Neural cell (in vitro differentiated cells): ENCODE data around the gene CRTC3. TPM values are rescaled to one million over a fixed set of nuclear protein-coding genes. Genes with fewer than 3 reads are reported as not detected.

Experiments
- H2AFZ ChIP-seq: fragments of 200-600, 300-800 bp; sonication (generic), shearing (Covaris generic); 2 replicates; pipeline ENCODE4 v1.6.0; 2014; ENCODE audit warnings: low read depth, mild to moderate bottlenecking, antibody characterized with exemption, low read length, moderate library complexity
- H3F3A ChIP-seq: fragments of 200-600 bp; shearing (Covaris generic); 2 replicates; pipeline ENCODE4 v1.6.1; 2016; ENCODE audit warnings: mild to moderate bottlenecking, moderate library complexity, mixed read lengths, antibody characterized with exemption, low read length; ENCODE audit not compliant: insufficient read depth, poor library complexity, severe bottlenecking
- H3K27ac ChIP-seq: fragments of 200-600, 300-800 bp; sonication (generic), shearing (Covaris generic); 2 replicates; pipeline ENCODE4 v1.5.1; 2014; ENCODE audit warnings: mild to moderate bottlenecking, low read length, moderate library complexity
- H3K27me3 ChIP-seq: fragments of 300-800, 200-600 bp; sonication (generic), shearing (Covaris generic); 2 replicates; pipeline ENCODE4 v1.6.0; 2014; ENCODE audit warnings: mild to moderate bottlenecking, low read depth, low read length, moderate library complexity; ENCODE audit not compliant: insufficient read depth
- H3K36me3 ChIP-seq: fragments of 300-800, 200-600 bp; sonication (generic), shearing (Covaris generic); 2 replicates; pipeline ENCODE4 v1.5.1; 2014; ENCODE audit warnings: mild to moderate bottlenecking, antibody characterized with exemption, low read length, moderate library complexity; ENCODE audit not compliant: insufficient read depth
- H3K4me2 ChIP-seq: fragments of 300-800, 200-600 bp; sonication (generic), shearing (Covaris generic); 2 replicates; pipeline ENCODE4 v1.6.0; 2014; ENCODE audit warnings: mild to moderate bottlenecking, low read length
- H3K4me3 ChIP-seq: fragments of 300-800, 200-600 bp; sonication (generic), shearing (Covaris generic); 2 replicates; pipeline ENCODE4 v1.5.1; 2014; ENCODE audit warnings: mild to moderate bottlenecking, low read length, moderate library complexity
- H3K79me2 ChIP-seq: fragments of 200-600 bp; shearing (Covaris generic); replicated peaks from 2 replicates; pipeline ENCODE4 v1.6.0; 2014; ENCODE audit warnings: mild to moderate bottlenecking, low read length, moderate library complexity; ENCODE audit not compliant: insufficient read depth
- H3K9ac ChIP-seq: fragments of 300-800, 200-600 bp; sonication (generic), shearing (Covaris generic); 2 replicates; pipeline ENCODE4 v1.6.1; 2016; ENCODE audit warnings: mild to moderate bottlenecking, low read length, mixed read lengths
- H3K9me2 ChIP-seq: fragments of 200-600 bp; shearing (Covaris generic); 2 replicates; pipeline ENCODE4 v1.6.1; 2016; ENCODE audit warnings: mild to moderate bottlenecking, low read length, mixed read lengths; ENCODE audit not compliant: insufficient read depth
- H3K9me3 ChIP-seq: fragments of 200-600, 300-800 bp; sonication (generic), shearing (Covaris generic); 2 replicates; pipeline ENCODE4 v1.6.1; 2016; ENCODE audit warnings: mild to moderate bottlenecking, mixed run types, low read length, moderate library complexity, mixed read lengths
- H4K20me1 ChIP-seq: fragments of 200-600 bp; shearing (Covaris generic); 2 replicates; pipeline ENCODE4 v1.6.1; 2016; ENCODE audit warnings: mild to moderate bottlenecking, mixed run types; ENCODE audit not compliant: insufficient read depth
- EP300 ChIP-seq: fragments of 450-650 bp; conservative IDR thresholded peaks from 2 replicates; pipeline ENCODE4 v1.6.1; 2014; ENCODE audit warnings: antibody characterized with exemption, mild to moderate bottlenecking, moderate library complexity; ENCODE audit not compliant: poor library complexity, severe bottlenecking
- EZH2 ChIP-seq: fragments of 200-600, 300-800 bp; shearing (Covaris generic), sonication (generic); IDR thresholded peaks from 2 replicates; pipeline ENCODE4 v1.6.1; 2014; ENCODE audit warnings: antibody characterized with exemption, low read length, borderline replicate concordance, mild to moderate bottlenecking; ENCODE audit not compliant: insufficient read depth, poor library complexity, severe bottlenecking
- MXI1 ChIP-seq: fragments of 450-650 bp; conservative IDR thresholded peaks from 2 replicates; pipeline ENCODE4 v1.6.1; 2014; ENCODE audit warnings: antibody characterized with exemption, mild to moderate bottlenecking; ENCODE audit not compliant: poor library complexity, severe bottlenecking
- POLR2AphosphoS5 ChIP-seq: IDR thresholded peaks from 2 replicates; pipeline ENCODE4 v1.6.1; 2012
- RAD21 ChIP-seq: fragments of 450-650 bp; conservative IDR thresholded peaks from 2 replicates; pipeline ENCODE4 v1.6.1; 2014; ENCODE audit warnings: antibody characterized with exemption, mild to moderate bottlenecking, moderate library complexity
- SMC3 ChIP-seq: fragments of 450-650 bp; conservative IDR thresholded peaks from 2 replicates; pipeline ENCODE4 v1.6.1; 2014; ENCODE audit warnings: antibody characterized with exemption, mild to moderate bottlenecking, moderate library complexity; ENCODE audit not compliant: poor library complexity
- TAF1 ChIP-seq: IDR thresholded peaks from 2 replicates; pipeline ENCODE4 v1.6.1; 2012; ENCODE audit warnings: low read depth
- polyA plus RNA-seq: library from polyadenylated mRNA; depleted of rRNA; stranded (reverse); fragments of >200 nt; gene quantifications from 2 replicates; pipeline ENCODE4 v1.2.3, GENCODE V29; 2014
- TF ChIP-seq, protein P1 (sequence below): fragments of 450-650 bp; IDR thresholded peaks from 2 replicates; pipeline ENCODE4 v1.5.1; 2014; ENCODE audit warnings: antibody characterized with exemption, mild to moderate bottlenecking, moderate library complexity; ENCODE audit not compliant: poor library complexity, severe bottlenecking
- TF ChIP-seq, protein P2 (sequence below): IDR thresholded peaks from 2 replicates; pipeline ENCODE4 v1.6.1; 2012; ENCODE audit warnings: borderline replicate concordance

Gene CRTC3
- polyA plus RNA-seq, 1 donor from 2014 or later = 5.5 TPM

DNA sequence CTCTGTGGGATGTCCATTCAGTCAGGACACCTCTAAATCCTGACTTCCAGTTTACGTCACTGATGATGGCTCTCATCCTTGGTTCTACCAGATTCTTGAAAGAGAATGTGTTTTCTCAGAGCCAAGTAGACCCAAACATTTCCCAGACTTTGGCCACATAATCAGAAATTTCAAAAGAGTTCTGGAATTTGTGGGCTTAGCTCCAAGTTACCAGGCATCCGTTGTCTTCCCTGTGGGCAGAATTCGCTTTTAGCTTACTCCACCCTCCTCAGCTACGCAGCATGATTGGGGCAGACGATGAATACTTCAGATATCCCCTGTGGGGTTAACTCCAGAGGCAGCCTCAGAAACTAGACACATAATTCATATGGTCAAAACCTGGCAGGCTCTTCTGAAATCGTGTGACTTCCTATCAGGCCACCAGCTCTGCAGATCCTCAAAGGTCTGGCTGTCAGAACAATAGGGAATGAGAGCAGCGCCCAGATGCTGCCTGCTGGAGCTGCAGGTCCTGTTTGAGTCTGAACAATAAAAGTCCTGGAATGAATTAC, 30.6 kb downstream of the CRTC3 start:
- H2AFZ ChIP-seq = no peak overlapping the region
- H4K20me1 ChIP-seq = no peaks in the 10 kb centered on the region
- H3F3A ChIP-seq = no peaks in the 10 kb centered on the region
- no peak overlapping the region for H3K27ac ChIP-seq
- no peaks in the 10 kb centered on the region for H3K9me2 ChIP-seq
- no peak overlapping the region for H3K4me3 ChIP-seq
- no peak overlapping the region for H3K4me2 ChIP-seq
- H3K79me2 ChIP-seq = no peaks in the 10 kb centered on the region
- no peaks in the 10 kb centered on the region for H3K36me3 ChIP-seq
- H3K9me3 ChIP-seq = no peaks in the 10 kb centered on the region
- H3K27me3 ChIP-seq = no peaks in the 10 kb centered on the region
- TF ChIP-seq, protein P1, sequence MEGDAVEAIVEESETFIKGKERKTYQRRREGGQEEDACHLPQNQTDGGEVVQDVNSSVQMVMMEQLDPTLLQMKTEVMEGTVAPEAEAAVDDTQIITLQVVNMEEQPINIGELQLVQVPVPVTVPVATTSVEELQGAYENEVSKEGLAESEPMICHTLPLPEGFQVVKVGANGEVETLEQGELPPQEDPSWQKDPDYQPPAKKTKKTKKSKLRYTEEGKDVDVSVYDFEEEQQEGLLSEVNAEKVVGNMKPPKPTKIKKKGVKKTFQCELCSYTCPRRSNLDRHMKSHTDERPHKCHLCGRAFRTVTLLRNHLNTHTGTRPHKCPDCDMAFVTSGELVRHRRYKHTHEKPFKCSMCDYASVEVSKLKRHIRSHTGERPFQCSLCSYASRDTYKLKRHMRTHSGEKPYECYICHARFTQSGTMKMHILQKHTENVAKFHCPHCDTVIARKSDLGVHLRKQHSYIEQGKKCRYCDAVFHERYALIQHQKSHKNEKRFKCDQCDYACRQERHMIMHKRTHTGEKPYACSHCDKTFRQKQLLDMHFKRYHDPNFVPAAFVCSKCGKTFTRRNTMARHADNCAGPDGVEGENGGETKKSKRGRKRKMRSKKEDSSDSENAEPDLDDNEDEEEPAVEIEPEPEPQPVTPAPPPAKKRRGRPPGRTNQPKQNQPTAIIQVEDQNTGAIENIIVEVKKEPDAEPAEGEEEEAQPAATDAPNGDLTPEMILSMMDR = no peak
- TF ChIP-seq SMC3 (no peak), MXI1 (no peak), POLR2AphosphoS5 (no peak), TAF1 (no peak), RAD21 (no peak), EZH2 (no peak), EP300 (no peak)
- TF ChIP-seq, protein P2, sequence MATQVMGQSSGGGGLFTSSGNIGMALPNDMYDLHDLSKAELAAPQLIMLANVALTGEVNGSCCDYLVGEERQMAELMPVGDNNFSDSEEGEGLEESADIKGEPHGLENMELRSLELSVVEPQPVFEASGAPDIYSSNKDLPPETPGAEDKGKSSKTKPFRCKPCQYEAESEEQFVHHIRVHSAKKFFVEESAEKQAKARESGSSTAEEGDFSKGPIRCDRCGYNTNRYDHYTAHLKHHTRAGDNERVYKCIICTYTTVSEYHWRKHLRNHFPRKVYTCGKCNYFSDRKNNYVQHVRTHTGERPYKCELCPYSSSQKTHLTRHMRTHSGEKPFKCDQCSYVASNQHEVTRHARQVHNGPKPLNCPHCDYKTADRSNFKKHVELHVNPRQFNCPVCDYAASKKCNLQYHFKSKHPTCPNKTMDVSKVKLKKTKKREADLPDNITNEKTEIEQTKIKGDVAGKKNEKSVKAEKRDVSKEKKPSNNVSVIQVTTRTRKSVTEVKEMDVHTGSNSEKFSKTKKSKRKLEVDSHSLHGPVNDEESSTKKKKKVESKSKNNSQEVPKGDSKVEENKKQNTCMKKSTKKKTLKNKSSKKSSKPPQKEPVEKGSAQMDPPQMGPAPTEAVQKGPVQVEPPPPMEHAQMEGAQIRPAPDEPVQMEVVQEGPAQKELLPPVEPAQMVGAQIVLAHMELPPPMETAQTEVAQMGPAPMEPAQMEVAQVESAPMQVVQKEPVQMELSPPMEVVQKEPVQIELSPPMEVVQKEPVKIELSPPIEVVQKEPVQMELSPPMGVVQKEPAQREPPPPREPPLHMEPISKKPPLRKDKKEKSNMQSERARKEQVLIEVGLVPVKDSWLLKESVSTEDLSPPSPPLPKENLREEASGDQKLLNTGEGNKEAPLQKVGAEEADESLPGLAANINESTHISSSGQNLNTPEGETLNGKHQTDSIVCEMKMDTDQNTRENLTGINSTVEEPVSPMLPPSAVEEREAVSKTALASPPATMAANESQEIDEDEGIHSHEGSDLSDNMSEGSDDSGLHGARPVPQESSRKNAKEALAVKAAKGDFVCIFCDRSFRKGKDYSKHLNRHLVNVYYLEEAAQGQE = no peak
- no peak overlapping the region for H3K9ac ChIP-seq

DNA sequence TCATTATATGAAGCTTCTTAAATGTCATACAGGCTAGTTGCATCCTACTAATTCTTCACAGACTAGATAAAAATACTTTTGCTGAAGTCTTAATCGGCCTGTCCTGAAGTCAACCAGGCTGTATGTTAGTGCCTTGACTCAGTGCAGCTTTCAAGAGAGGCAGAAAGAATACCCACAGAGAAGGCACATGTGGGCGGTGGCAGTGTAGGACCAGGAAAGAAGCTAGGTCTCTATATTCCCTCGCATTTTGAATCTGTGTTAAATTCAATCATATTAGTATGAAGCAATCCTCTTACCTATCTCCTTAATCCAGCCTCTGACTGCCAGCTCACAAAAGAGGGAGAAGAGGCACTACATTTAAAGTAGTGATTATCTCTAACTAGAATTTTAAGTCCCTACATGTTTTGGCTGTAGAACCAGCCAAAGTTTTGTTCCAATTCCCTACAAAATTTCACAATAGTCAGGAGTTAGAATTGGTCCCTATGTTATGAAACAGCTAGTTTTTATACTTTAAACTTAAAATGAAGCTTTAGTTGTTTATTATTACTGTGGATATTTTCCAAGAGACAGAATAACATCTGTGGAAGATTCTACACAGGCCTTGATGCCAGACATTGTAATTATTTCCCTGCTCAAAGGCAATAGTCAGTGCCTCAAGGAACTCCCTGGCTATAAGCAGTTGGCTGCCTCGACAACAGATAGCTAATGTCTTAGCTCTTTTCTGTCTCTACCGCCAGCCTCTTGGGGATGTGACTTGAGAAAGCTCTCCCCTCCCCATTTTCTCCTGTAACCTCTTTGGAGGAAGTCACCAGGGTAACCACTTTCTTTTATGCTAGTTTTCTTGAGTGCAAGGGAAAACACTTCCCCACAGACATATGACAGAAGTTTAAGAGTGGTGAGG, 31.9 kb downstream of the CRTC3 start:
- H3K27ac ChIP-seq = no peak overlapping the region
- no peak overlapping the region for H3K9ac ChIP-seq
- no peaks in the 10 kb centered on the region for H3K27me3 ChIP-seq

More for the DNA sequence above, 31.9 kb downstream of the CRTC3 start:
- no peak for TF ChIP-seq POLR2AphosphoS5
- TF ChIP-seq, protein P1 = no peak
- TF ChIP-seq SMC3 = no peak
- TF ChIP-seq RAD21 = no peak
- no peak for TF ChIP-seq EP300
- no peak for TF ChIP-seq EZH2
- no peak for TF ChIP-seq TAF1
- TF ChIP-seq, protein P2 = no peak
- no peak for TF ChIP-seq MXI1
- Histone ChIP-seq H2AFZ (no peak overlapping the region), H3F3A (no peaks in the 10 kb centered on the region), H3K9me2 (no peaks in the 10 kb centered on the region), H3K4me3 (no peak overlapping the region), H3K9me3 (no peaks in the 10 kb centered on the region), H3K36me3 (no peaks in the 10 kb centered on the region), H3K4me2 (no peak overlapping the region), H4K20me1 (no peaks in the 10 kb centered on the region), H3K79me2 (no peaks in the 10 kb centered on the region)
